H1 (cell line): ENCODE measurements around the gene SMIM10. TPM values are rescaled to one million over a fixed set of nuclear protein-coding genes. Genes with fewer than 3 reads are reported as not detected.

Experiments
- CTCF ChIA-PET: fragments of 300-600 bp; sonication (Branson Sonifier 250); formaldehyde crosslinking; loops from one replicate; lab custom pipeline; 2021; ENCODE audit not compliant: partially characterized antibody; lab: Charles Lee
- POLR2A ChIA-PET: fragments of 300-600 bp; sonication (Branson Sonifier 250); formaldehyde crosslinking; loops from one replicate; lab custom pipeline; 2021; ENCODE audit warnings: inconsistent platforms; ENCODE audit not compliant: partially characterized antibody; lab: Charles Lee
- DNase-seq, 2 experiments: peaks; one replicate each; pipeline versions ENCODE4 v3.0.0 to v3.0.0-alpha.2; 2010 to 2022; ENCODE audit warnings: low spot score in 2 of 2, low read depth in 1 of 2, mixed read lengths in 1 of 2
- FAIRE-seq: peaks from 2 replicates; lab custom pipeline; 2011; peaks lifted over from hg19 to GRCh38; lab: Jason Lieb, UNC
- H2AFZ ChIP-seq: 2 replicates; pipeline ENCODE4 v1.8.1; 2012; ENCODE audit warnings: low read length, inconsistent platforms
- H2AK5ac ChIP-seq: 2 replicates; pipeline ENCODE4 v1.6.1; 2013; ENCODE audit warnings: low read depth, low read length
- H2BK120ac ChIP-seq: replicated peaks from 2 replicates; pipeline ENCODE3; 2013; ENCODE audit warnings: low read depth, low read length, inconsistent platforms
- H2BK12ac ChIP-seq: 2 replicates; pipeline ENCODE4 v1.6.1; 2013; ENCODE audit warnings: low read depth, low read length
- H2BK15ac ChIP-seq: 2 replicates; pipeline ENCODE4 v1.6.1; 2013; ENCODE audit warnings: low read length
- H2BK20ac ChIP-seq: 2 replicates; pipeline ENCODE4 v1.6.1; 2013; ENCODE audit warnings: low read length
- H2BK5ac ChIP-seq: 2 replicates; pipeline ENCODE4 v1.6.1; 2013; ENCODE audit warnings: low read depth, low read length
- H3K14ac ChIP-seq: 2 replicates; pipeline ENCODE4 v1.6.1; 2013; ENCODE audit warnings: inconsistent platforms; ENCODE audit not compliant: insufficient read length
- H3K18ac ChIP-seq: 2 replicates; pipeline ENCODE4 v1.6.1; 2013; ENCODE audit warnings: low read length; ENCODE audit errors: extremely low read depth
- H3K23ac ChIP-seq: 2 replicates; pipeline ENCODE4 v1.6.1; 2013; ENCODE audit warnings: inconsistent platforms; ENCODE audit not compliant: insufficient read length
- H3K23me2 ChIP-seq: 2 replicates; pipeline ENCODE4 v1.6.1; 2013; ENCODE audit warnings: low read depth, low read length
- H3K27ac ChIP-seq: 2 replicates; pipeline ENCODE4 v1.6.1; 2011; ENCODE audit warnings: low read depth, low read length, inconsistent platforms
- H3K27me3 ChIP-seq, 4 experiments: replicated peaks in 1 of 4; 1 replicate in 1 of 4; 2 replicates in 3 of 4; pipeline versions ENCODE4 v1.6.1 to v1.8.1; 2011 to 2013; ENCODE audit warnings: low read length in 3 of 4, mild to moderate bottlenecking in 3 of 4, inconsistent platforms in 2 of 4, mixed read lengths in 2 of 4, moderate library complexity in 1 of 4; ENCODE audit not compliant: control insufficient read depth in 3 of 4, insufficient read depth in 3 of 4; ENCODE audit errors: extremely low read depth in 1 of 4
- H3K36me3 ChIP-seq, 4 experiments: 2 replicates each; pipeline versions ENCODE4 v1.6.1 to v1.8.1; 2011 to 2013; ENCODE audit warnings: mild to moderate bottlenecking in 4 of 4, low read length in 3 of 4, moderate library complexity in 2 of 4, control low read depth in 1 of 4, inconsistent platforms in 1 of 4; ENCODE audit not compliant: insufficient read depth in 4 of 4, control insufficient read depth in 2 of 4
- H3K4ac ChIP-seq: replicated peaks from 2 replicates; pipeline ENCODE3; 2013; ENCODE audit warnings: low read length, low read depth, mixed read lengths, inconsistent platforms; ENCODE audit not compliant: insufficient read length
- H3K4me1 ChIP-seq, 4 experiments: replicated peaks in 1 of 4; 1 replicate in 1 of 4; 2 replicates in 3 of 4; pipeline versions ENCODE4 v1.6.1 to v1.8.1; 2011 to 2013; ENCODE audit warnings: low read length in 3 of 4, inconsistent platforms in 2 of 4, mixed read lengths in 1 of 4; ENCODE audit not compliant: insufficient read depth in 4 of 4, control insufficient read depth in 3 of 4
- H3K4me2 ChIP-seq, 2 experiments: 2 replicates each; pipeline versions ENCODE4 v1.6.1 to v1.8.1; 2011 to 2013; ENCODE audit warnings: low read depth in 2 of 2, low read length in 2 of 2, control low read depth in 1 of 2, inconsistent platforms in 1 of 2, mild to moderate bottlenecking in 1 of 2; ENCODE audit not compliant: insufficient read depth in 1 of 2
- H3K4me3 ChIP-seq, 4 experiments: fragments of 200-600, 300-600 bp in 1 of 4; sonication (generic), shearing (Covaris generic), sonication (Bioruptor Twin) in 1 of 4; 2 replicates each; pipeline versions ENCODE4 v1.5.1 to v1.8.1; 2011 to 2016; ENCODE audit warnings: low read length in 4 of 4, low read depth in 3 of 4, control low read depth in 2 of 4, inconsistent platforms in 2 of 4, mild to moderate bottlenecking in 2 of 4, mixed read lengths in 1 of 4, moderate library complexity in 1 of 4; ENCODE audit not compliant: insufficient read depth in 2 of 4; ENCODE audit errors: extremely low read depth in 1 of 4
- H3K56ac ChIP-seq: replicated peaks from 2 replicates; pipeline ENCODE3; 2013; ENCODE audit warnings: low read depth, mild to moderate bottlenecking, mixed read lengths, low read length, inconsistent platforms; ENCODE audit not compliant: insufficient read length
- H3K79me1 ChIP-seq: 2 replicates; pipeline ENCODE4 v1.6.1; 2013; ENCODE audit warnings: low read depth, low read length, control low read depth
- H3K79me2 ChIP-seq, 2 experiments: 2 replicates each; pipeline versions ENCODE4 v1.6.1 to v1.8.1; 2012 to 2013; ENCODE audit warnings: low read length in 2 of 2, mild to moderate bottlenecking in 2 of 2, inconsistent platforms in 1 of 2; ENCODE audit not compliant: insufficient read depth in 2 of 2, control insufficient read depth in 1 of 2
- H3K9ac ChIP-seq, 4 experiments: replicated peaks in 1 of 4; 1 replicate in 1 of 4; 2 replicates in 3 of 4; pipeline versions ENCODE4 v1.6.1 to v1.8.1; 2011 to 2013; ENCODE audit warnings: low read depth in 3 of 4, low read length in 3 of 4, control low read depth in 2 of 4, mild to moderate bottlenecking in 2 of 4, moderate library complexity in 2 of 4, inconsistent platforms in 1 of 4; ENCODE audit errors: extremely low read depth in 1 of 4
- H3K9me3 ChIP-seq, 2 experiments: 2 replicates each; pipeline versions ENCODE4 v1.6.1 to v1.8.1; 2012 to 2013; ENCODE audit warnings: mild to moderate bottlenecking in 2 of 2, moderate library complexity in 2 of 2, control low read depth in 1 of 2, inconsistent platforms in 1 of 2, low read depth in 1 of 2, low read length in 1 of 2, mixed read lengths in 1 of 2; ENCODE audit not compliant: insufficient read depth in 2 of 2
- H4K20me1 ChIP-seq, 2 experiments: replicated peaks in 1 of 2; 2 replicates each; pipeline versions ENCODE3 to v1.8.1; 2011 to 2013; ENCODE audit warnings: inconsistent platforms in 2 of 2, low read length in 2 of 2, mild to moderate bottlenecking in 1 of 2; ENCODE audit not compliant: insufficient read depth in 2 of 2, control insufficient read depth in 1 of 2
- H4K5ac ChIP-seq: 2 replicates; pipeline ENCODE4 v1.6.1; 2013; ENCODE audit warnings: low read length, low read depth, mixed read lengths, inconsistent platforms; ENCODE audit not compliant: insufficient read length
- H4K8ac ChIP-seq: 2 replicates; pipeline ENCODE4 v1.8.0; 2013; ENCODE audit warnings: mild to moderate bottlenecking, moderate library complexity, low read length, inconsistent platforms; ENCODE audit not compliant: insufficient read depth; ENCODE audit errors: extremely low read depth
- H4K91ac ChIP-seq: replicated peaks from 2 replicates; pipeline ENCODE3; 2013; ENCODE audit warnings: low read length, mixed read lengths, inconsistent platforms; ENCODE audit not compliant: insufficient read length
- CEBPB ChIP-seq: IDR thresholded peaks from 2 replicates; pipeline ENCODE4 v1.6.1; 2012; ENCODE audit warnings: low read depth, low read length
- EZH2 ChIP-seq: fragments of 200-600 bp; sonication (generic); IDR thresholded peaks from 2 replicates; pipeline ENCODE4 v1.7.1; 2012; ENCODE audit warnings: low read depth, mild to moderate bottlenecking, moderate library complexity, low read length, inconsistent platforms; ENCODE audit not compliant: severe bottlenecking
- HDAC6 ChIP-seq: IDR thresholded peaks from one replicate; pipeline ENCODE4 v1.7.1; 2012; ENCODE audit warnings: low read depth, mild to moderate bottlenecking, inconsistent platforms, low read length, moderate library complexity
- JUND ChIP-seq: IDR thresholded peaks from 2 replicates; pipeline ENCODE4 v1.6.1; 2011; ENCODE audit warnings: mild to moderate bottlenecking, improper control_type of control experiment, low read length
- POLR2AphosphoS5 ChIP-seq: IDR thresholded peaks from 2 replicates; pipeline ENCODE4 v1.6.1; 2011; ENCODE audit warnings: low read depth, low read length
- POU5F1 ChIP-seq: IDR thresholded peaks from 2 replicates; pipeline ENCODE4 v1.6.1; 2011; ENCODE audit warnings: low read depth, mild to moderate bottlenecking, low read length, moderate library complexity
- SIRT6 ChIP-seq: IDR thresholded peaks from one replicate; pipeline ENCODE4 v1.7.1; 2012; ENCODE audit warnings: low read length, inconsistent platforms
- SP1 ChIP-seq: IDR thresholded peaks from 2 replicates; pipeline ENCODE4 v1.6.1; 2011; ENCODE audit warnings: low read depth, low read length
- SUZ12 ChIP-seq: fragments of 200-600 bp; sonication (generic); IDR thresholded peaks from 2 replicates; pipeline ENCODE4 v1.6.1; 2012; ENCODE audit warnings: mild to moderate bottlenecking, inconsistent platforms, low read length, moderate library complexity, mixed read lengths
- TCF12 ChIP-seq: IDR thresholded peaks from 2 replicates; pipeline ENCODE4 v1.6.1; 2011; ENCODE audit warnings: low read depth, mild to moderate bottlenecking, low read length
- TEAD4 ChIP-seq: IDR thresholded peaks from 2 replicates; pipeline ENCODE4 v1.6.1; 2012; ENCODE audit warnings: low read depth, low read length, inconsistent platforms, mixed read lengths
- USF2 ChIP-seq: IDR thresholded peaks from 2 replicates; pipeline ENCODE4 v1.6.1; 2011; ENCODE audit warnings: low read length, improper control_type of control experiment
- WGBS, 2 experiments: shearing (Covaris generic) in 1 of 2; methylation state at CpG; one replicate each; pipeline versions ENCODE4 v1.1.6 to v1.1.7; 2013 to 2015; ENCODE audit warnings: low lambda C conversion rate in 2 of 2, mixed read lengths in 2 of 2, inconsistent platforms in 1 of 2, low coverage in 1 of 2, missing lambda C conversion rate in 1 of 2; ENCODE audit not compliant: insufficient replicate concordance in 2 of 2, insufficient coverage in 1 of 2, insufficient read length in 1 of 2; ENCODE audit errors: extremely low coverage in 1 of 2, missing lambda C conversion rate in 1 of 2; 5-methylcytosine and 5-hydroxymethylcytosine counted together
- polyA plus RNA-seq, 7 experiments: library from polyadenylated mRNA; depleted of rRNA in 3 of 7; stranded (reverse) in 5 of 7; unstranded in 2 of 7; fragments of >200 nt in 5 of 7; fragments of 200-250 nt in 2 of 7; gene quantifications; 1 replicate in 5 of 7; 2 replicates in 1 of 7; 4 replicates in 1 of 7; pipeline versions ENCODE4 v1.2.1 to v1.2.3, GENCODE V29; 2011 to 2013; ENCODE audit warnings: missing spikeins in 2 of 7, mixed read lengths in 2 of 7
- total RNA-seq: library from RNA; stranded (reverse); fragmentation: NEBNext Ultra II Directional; extraction: Animal tissue kit (Norgen Biotek cat#: 25700); gene quantifications from 2 replicates; pipeline ENCODE4 v1.2.1, GENCODE V29; 2021

Gene SMIM10
- total and polyA plus RNA-seq, 2 of the 8 experiments (the other 6 are each of a cell fraction or from before 2014, with no cell fraction given): 2.3 to 2.8 TPM

DNA sequence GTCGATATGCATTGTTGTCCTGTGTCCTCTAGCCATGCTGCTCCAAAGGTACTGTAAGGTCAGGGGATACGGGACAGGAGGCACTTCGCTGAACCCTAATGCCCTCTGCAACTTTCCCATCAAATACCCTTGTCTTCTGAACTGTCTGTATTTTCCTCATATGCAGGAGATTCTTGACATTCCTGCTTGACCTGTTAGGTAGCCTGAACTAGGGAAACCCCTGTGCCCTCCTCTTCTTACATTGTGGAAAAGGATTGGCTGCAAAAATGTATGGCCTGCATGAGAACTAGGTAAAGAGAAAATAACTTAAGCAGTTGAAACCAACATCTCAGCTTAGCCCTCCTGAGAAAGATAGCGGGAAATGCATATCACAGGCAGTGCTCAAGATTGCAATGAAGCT lies 20.1 kb downstream of the SMIM10 start:
- DNase-seq (no peak), FAIRE-seq (peak; percentile 84)
- no peak overlapping the region for H3K18ac ChIP-seq
- no peak overlapping the region for H3K23ac ChIP-seq
- H3K79me2 ChIP-seq: no peaks in the 10 kb centered on the region
- H3K4me1 ChIP-seq: peaks cover 2 to 12% (median 6%) of the 10 kb centered on the region in 4 experiments; a peak in 5 of 7 replicates
- H3K23me2 ChIP-seq: no peaks in the 10 kb centered on the region
- CTCF ChIA-PET: no interaction called here
- peak overlapping the region; percentile 53 to 57; a peak in 2 of 4 replicates for H3K4me2 ChIP-seq
- H3K4ac ChIP-seq: no peak overlapping the region
- H2BK12ac ChIP-seq: no peak overlapping the region
- H2BK20ac ChIP-seq: 0 out of 2 replicates have a peak overlapping the region, but pooled peaks have one; percentile 75
- 53% methylated on average over 4 of the region's 4 CpGs; no CpG with 5 or more reads in 1 of the 2 experiments for WGBS, 2 experiments
- no peak overlapping the region for H3K14ac ChIP-seq
- H3K79me1 ChIP-seq: no peaks in the 10 kb centered on the region
- no peaks in the 10 kb centered on the region for H4K20me1 ChIP-seq
- no peak overlapping the region for H3K4me3 ChIP-seq
- H3K9ac ChIP-seq: no peak overlapping the region
- no peak overlapping the region for H2BK120ac ChIP-seq
- H2BK5ac ChIP-seq: no peak overlapping the region
- no peak overlapping the region for H4K91ac ChIP-seq
- H3K27ac ChIP-seq: no peak overlapping the region
- H3K36me3 ChIP-seq: no peaks in the 10 kb centered on the region
- H2BK15ac ChIP-seq: no peak overlapping the region
- H4K5ac ChIP-seq: no peak overlapping the region
- H2AK5ac ChIP-seq: no peak overlapping the region; the same call in 1 of the 2 replicates
- no peak overlapping the region for H2AFZ ChIP-seq
- H3K27me3 ChIP-seq: no peaks in the 10 kb centered on the region
- no peaks in the 10 kb centered on the region for H3K9me3 ChIP-seq
- H3K56ac ChIP-seq: no peak overlapping the region
- H4K8ac ChIP-seq: no peak overlapping the region
- POLR2A ChIA-PET: no interaction called here
- TF ChIP-seq HDAC6 (no peak), SIRT6 (no peak), SUZ12 (no peak), USF2 (no peak), JUND (no peak), TCF12 (no peak), POU5F1 (no peak), TEAD4 (peak; percentile 78), SP1 (0 out of 2 replicates have a peak, but pooled peaks have one; percentile 39), EZH2 (no peak), CEBPB (no peak), POLR2AphosphoS5 (no peak)
